Activated T-helper 9 cell treated with anti-CD3 and anti-CD28 coated beads, Interleukin-2, amount 50 U/mL, for 16 hours (primary cell): ENCODE results near the gene ACTR1B.
"Not testable (repeated sequence)": the region's sequence is repeated elsewhere in the genome, so short reads cannot be mapped to it uniquely, and the experiment has no call there.

Experiments used
- DNase-seq: peaks from one replicate; pipeline ENCODE4 v3.0.0-alpha.2; 2020; ENCODE audit warnings: low read depth

Gene ACTR1B

GRCh38 chr2:97615746-97616145 is 48.1 kb downstream of the ACTR1B start:
- DNase-seq = not testable (repeated sequence)

- not testable (repeated sequence) for DNase-seq
Measured at GRCh38 chr2:97611895-97612294, 51.9 kb downstream of the ACTR1B start.

GRCh38 chr2:97608745-97609144 is 55.1 kb downstream of the ACTR1B start:
- DNase-seq = not testable (repeated sequence)
